GM10248 (cell line): ENCODE results near the gene CDCA5.

Experiments
- CTCF ChIA-PET: fragments of 300-600 bp; sonication (Branson Sonifier 250); formaldehyde crosslinking; extraction: SDS; loops from one replicate; lab custom pipeline; 2021; ENCODE audit warnings: antibody characterized with exemption; lab: Yijun Ruan, JAX
- POLR2A ChIA-PET: fragments of 350-650 bp; sonication (Branson Sonifier 250); formaldehyde crosslinking; extraction: SDS; loops from one replicate; lab custom pipeline; 2020; ENCODE audit warnings: antibody characterized with exemption; lab: Yijun Ruan, JAX
- DNase-seq: peaks from one replicate; pipeline ENCODE4 v3.0.0; 2012; ENCODE audit errors: extremely low spot score
- CTCF ChIP-seq: IDR thresholded peaks from 2 replicates; pipeline ENCODE4 v1.5.1; 2012; ENCODE audit warnings: mild to moderate bottlenecking, low read depth; ENCODE audit errors: extremely low read depth, missing control alignments, control extremely low read depth

The CDCA5 gene

GRCh38 chr11:65063532-65063931, 20.3 kb downstream of the CDCA5 start:
- CTCF ChIA-PET, result interaction anchor here (0.8 to 1.7 kb wide), 3 partner anchors 9 to 16 kb away, joined by 4 read pairs; no protein-coding TSS in a partner anchor
- no peak for DNase-seq
- no peak for TF ChIP-seq CTCF
- POLR2A ChIA-PET, result interaction anchor here (1.2 kb wide), 1 partner anchor 589 kb away, joined by 5 read pairs; no protein-coding TSS in a partner anchor

- ChIA-PET POLR2A (no interaction called here), CTCF (interaction anchor here (1.5 to 3.2 kb wide), 2 partner anchors 12 to 17 kb away, joined by 4 to 11 read pairs; no protein-coding TSS in a partner anchor)
- no peak for DNase-seq
- no peak for TF ChIP-seq CTCF
These were observed 22.9 kb downstream of the CDCA5 start for GRCh38 chr11:65060913-65061408.

DNA sequence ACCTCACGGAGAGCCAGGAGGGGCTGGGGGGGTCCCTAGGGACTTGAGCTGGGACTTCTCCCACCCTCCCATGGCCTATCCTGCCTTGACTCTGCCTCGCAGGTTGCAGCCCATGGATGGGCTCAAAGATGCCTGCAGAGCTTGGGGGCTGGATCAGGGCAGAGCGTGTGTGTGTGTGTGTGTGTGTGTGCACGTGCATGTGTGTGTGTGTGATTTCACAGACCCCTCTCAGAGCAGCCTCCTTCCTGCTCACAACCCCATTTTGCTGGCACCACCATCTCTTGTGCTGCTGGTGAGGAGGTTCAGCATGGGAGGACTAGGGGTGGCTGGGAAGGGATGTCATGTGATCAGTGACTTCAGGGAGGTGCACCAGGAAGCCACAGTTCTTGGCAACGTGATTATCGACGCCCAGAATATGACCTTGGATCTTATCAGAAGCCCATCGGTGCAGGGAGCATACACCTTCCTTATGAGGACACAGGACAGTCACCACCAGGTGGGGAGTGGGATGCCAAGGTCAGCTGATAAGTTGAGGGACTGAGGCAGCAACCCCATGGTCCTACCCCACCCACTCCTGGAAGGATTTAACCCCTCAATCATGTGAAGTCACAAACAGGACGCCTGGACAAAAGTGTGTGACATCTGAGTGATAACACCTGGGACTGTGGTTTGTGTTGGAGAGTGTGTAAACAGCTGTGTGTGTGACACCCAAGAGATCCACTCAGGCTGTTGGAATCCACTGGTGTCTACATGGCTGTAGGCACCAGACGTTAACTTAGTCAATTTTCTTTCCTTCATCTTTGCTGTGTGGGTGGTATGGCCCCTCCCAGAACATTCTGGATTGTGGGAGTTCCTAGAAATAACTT, 23.6 kb downstream of the CDCA5 start:
- ChIA-PET CTCF (interaction anchor here (1.2 to 3.2 kb wide), 3 partner anchors 11 to 18 kb away, joined by 4 to 11 read pairs (median 4); no protein-coding TSS in a partner anchor), POLR2A (no interaction called here)
- no peak for TF ChIP-seq CTCF
- DNase-seq, result no peak

DNA sequence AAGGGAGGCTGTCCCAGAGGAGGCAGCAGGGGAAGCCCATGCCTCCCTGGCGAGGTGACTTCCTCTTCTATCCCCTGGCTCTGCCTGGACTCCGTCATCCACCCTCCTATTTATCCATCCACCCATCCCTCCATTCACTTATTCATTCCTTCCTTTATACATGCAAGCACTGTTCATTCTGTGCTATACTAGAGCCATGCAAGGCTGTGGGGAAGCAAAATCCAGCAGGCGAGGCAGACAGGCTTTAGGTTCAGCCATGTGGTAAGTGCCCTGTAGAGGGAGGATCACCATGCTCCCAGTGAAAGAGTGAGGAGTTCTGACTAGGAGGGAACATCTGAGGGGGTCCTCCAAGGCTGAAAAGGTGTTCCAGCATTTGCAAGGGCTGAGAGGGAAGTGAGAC, 24.3 kb downstream of the CDCA5 start:
- ChIA-PET CTCF (interaction anchor here (1.2 to 3.2 kb wide), 3 partner anchors 10 to 19 kb away, joined by 4 to 11 read pairs (median 4); no protein-coding TSS in a partner anchor), POLR2A (no interaction called here)
- TF ChIP-seq CTCF, result no peak
- no peak for DNase-seq

DNA sequence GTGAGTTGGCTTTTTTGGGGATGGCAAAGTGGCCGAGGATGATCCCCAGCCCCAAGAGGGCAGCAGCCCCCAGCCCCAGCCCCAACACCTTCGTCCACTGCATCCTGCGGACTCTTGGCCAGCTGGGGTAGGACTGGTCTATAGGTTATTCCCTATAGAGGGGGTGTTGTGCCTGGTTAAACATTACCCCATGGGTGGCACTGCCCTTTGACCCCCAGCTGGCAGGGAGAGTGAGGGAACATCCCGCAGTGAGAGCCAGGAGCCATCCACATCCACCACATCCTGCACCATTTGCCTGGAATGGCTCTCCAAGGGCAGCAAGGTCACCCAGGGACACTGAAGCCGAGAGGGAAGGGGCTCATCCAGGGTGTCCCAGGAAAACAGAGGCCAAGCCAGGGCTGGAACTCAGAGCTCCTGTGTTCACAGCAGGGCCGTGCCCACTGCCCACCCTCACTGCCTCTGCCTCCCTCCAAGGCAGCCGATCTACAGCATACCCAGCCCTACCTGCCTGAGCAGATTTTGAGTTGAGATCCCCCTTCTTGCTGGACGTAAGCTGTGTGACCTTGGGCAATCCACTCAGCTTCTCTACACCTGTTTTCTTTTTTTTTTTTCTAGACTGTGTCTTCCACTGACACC, 25.3 kb downstream of the CDCA5 start, which contains the start of gene NAALADL1:
NAALADL1 (minus strand) TSS at position 135 of the 636 bp plus-strand sequence; CDS start at position 103, 32 bp downstream.
- no peak for DNase-seq
- ChIA-PET CTCF (interaction anchor here (1.1 to 3.2 kb wide), 6 partner anchors 9 to 44 kb away, joined by 4 to 11 read pairs (median 4); partner anchors contain the start of gene ARL2), POLR2A (no interaction called here)

More for the DNA sequence above, 25.3 kb downstream of the CDCA5 start, which contains the start of gene NAALADL1:
- TF ChIP-seq CTCF, result no peak
